DMS53 treated with DMSO at 0.1 percent for 48 hours (cell line): Measurements from ENCODE around the gene DYNLT1.
A peak's percentile ranks its signal among the peaks of the same experiment; 100 is the strongest.
"Not testable (repeated sequence)": the region's sequence is repeated elsewhere in the genome, so short reads cannot be mapped to it uniquely, and the experiment has no call there.

Experiments used
- DNase-seq: peaks from one replicate; lab custom pipeline; 2025; ENCODE audit not compliant: unreplicated experiment; lab: John Stamatoyannopoulos, UW

DYNLT1 gene

DNA sequence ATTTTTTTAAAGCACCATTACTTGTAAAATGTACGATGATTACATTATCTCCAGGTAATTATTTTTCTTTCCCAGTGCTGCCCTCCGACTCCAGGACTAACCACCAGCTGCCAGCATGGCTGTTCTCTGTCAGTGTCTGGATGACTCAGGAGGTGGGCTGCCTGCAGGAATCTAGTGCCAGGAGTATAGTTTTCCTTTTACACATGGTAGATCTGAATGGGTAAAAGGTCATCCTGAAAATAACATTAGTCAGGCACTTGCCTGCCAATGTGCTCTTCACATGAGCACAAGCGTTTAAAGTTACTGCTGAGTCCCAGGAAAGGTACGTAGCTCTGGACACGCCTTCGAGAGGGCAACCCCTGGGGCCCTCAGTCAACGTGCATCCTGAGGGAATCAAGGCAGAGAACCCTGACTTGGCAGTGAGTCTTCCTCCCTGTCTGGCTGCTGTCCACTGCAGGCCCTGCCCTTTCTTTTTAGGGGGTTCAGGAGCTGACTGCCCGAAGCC is 2.4 kb downstream of the DYNLT1 start:
- no peak for DNase-seq

DNA sequence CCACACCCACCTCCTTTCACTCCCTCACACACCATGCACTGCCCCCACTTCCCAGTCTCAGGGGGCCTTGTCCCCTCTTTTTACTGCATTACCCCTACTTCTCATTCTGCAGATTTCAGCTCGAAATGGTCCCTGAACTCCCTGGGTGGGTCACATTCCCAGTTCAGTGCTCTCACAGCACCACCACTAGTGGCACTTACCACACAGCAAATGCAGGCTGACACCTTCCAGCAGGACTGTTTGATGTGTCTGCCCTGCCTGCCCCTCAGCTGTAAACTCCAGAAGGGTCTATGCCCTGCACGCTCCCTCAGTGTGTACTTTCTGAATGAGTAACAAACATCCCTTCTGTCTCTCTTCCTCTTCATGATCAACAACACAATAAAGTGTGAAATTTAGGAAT is 4.0 kb downstream of the DYNLT1 start:
- no peak for DNase-seq

DNA sequence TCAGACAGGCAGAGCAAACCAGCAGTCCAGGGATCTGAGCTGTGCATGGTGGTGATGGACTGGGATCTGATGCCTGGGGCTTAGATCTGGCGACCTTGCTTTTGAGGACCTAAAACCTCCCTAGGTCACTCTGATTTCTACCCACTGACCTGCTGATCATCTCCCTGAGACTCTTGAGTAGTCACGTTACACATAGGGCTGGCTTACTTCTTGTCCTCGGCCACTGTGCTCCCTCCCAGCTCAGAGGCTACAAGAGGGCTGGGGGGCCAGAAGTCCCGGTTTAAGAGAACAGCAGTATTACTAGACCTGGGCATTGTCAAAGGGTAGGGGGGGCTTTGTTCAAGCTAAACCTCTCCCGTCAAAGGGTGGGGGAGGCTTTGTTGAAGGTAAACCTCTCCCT is 5.5 kb downstream of the DYNLT1 start:
- no peak for DNase-seq

DNA sequence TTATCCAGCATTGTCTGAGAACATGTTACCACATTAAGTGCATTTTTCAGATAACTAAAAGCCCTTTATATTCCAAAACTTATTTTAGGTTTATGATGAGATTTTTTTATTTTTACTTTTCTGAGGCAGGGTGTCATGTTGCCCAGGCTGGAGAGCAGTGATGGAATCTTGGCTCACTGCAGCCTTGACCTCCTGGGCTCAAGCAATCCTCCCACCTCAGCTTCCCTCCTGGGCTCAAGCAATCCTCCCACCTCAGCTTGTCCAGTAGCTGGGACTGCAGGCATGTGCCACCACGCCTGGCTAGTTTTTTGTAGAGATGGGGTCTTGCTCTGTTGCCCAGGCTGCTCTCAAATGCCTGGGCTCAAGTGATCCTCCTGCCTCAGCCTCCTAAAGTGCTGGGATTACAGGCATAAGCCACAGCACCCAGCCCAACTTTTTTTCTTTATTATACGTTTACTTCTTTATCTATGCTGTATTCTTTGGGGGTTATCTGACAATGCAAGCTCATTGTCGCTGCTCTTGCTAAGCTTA is 6.2 kb downstream of the DYNLT1 start:
- DNase-seq: no peak

DNA sequence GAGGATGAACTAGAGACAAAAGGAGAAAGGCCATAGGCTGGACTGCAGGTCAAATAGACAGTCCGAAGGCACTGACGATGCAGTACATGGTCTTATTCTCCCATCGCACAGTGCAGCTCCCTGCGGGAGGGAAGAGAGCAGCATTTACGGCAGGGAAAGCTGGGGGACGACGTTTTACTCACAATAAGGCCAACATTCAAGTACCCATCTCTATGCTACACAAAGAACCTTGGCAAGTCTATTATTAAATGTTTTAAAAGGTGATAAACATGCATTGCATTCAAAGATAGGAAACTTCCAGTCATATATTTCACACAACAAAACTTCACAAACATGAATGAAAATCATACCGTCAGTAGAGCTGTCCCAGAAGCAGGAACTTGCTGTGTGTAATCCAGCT is 7.8 kb downstream of the DYNLT1 start:
- DNase-seq: no peak

DNA sequence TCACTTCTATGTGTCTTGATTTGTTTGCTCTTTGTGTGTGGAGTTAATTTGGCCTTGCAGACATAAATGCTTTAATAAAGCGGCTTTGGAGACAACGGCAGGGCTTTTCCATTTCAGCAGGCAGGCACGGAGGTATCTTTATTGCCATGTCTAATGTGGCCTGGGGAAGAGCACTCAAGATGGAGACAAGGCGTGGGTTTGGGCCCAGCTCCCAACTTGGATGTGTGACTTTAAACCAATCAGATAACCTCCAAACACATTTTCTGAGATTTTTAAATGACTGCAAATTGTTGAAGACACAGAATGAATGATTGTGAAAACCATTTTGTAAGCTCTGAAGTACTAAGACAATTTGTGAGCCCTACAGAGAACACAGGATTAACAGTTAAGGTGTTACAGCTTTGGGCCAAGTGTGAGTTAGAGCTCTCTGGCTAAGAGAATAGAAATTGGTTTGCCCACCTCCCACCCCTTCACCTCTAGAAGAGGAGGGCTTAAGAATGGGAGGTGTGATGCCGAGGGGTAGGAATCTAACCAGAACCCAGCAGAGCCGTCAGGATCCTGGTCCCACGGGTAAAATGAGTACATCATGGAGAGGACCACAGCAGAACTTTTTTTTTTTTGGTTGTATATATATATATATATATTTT is 9.0 kb downstream of the DYNLT1 start:
- no peak for DNase-seq

DNA sequence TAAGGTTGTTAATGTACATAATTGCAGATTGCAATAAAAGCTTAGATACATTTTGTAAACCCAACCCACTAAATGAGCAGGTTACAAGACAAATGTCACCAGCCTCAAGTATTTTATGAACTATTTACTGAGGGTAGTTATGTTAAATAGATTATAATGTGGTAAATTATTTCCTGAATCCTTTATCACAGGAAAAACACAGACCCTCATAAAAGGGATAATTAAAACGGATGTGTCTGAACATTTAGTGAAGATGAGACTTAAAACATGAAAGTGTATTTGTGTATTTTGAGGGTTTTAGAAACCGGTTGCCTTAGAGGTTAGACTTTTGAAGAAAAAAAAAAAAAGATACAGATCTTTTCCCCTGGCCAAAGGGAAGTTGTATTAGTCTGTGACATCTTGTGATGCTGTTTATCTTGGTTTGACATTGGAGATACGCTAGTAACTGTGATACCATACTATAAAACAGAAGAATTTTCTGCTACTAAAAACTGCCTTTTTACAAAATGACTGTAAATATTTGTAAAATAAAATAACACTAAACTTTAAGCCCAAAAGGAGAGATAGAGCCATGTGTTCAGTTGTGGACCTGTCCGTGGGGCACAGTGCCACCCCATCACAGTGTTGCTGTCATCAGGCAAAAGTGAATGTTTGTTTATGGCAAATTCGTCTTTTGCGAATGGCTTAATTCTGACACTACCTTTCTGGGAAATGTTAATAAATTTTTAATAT is 9.7 kb downstream of the DYNLT1 start:
- DNase-seq: no peak

DNA sequence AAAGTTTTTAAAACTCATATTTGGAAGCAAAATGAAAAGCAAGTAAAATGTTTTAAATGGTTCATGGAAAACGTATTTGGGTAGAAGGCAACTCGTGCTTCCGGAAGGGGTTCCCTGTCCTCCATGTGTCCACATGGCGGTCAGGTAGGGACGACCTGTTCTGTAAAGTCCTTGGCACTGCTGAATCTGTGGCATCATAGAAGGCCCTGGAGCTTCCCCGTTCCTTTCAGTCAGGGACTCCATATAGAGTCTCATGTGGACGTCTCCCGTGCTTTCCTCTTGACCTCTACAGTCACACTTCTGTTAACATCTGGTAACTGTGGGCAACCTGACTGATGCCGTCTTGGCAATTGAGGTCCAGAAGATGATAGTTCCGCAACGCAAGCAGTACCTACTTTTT is 11.4 kb downstream of the DYNLT1 start:
- no peak for DNase-seq

DNA sequence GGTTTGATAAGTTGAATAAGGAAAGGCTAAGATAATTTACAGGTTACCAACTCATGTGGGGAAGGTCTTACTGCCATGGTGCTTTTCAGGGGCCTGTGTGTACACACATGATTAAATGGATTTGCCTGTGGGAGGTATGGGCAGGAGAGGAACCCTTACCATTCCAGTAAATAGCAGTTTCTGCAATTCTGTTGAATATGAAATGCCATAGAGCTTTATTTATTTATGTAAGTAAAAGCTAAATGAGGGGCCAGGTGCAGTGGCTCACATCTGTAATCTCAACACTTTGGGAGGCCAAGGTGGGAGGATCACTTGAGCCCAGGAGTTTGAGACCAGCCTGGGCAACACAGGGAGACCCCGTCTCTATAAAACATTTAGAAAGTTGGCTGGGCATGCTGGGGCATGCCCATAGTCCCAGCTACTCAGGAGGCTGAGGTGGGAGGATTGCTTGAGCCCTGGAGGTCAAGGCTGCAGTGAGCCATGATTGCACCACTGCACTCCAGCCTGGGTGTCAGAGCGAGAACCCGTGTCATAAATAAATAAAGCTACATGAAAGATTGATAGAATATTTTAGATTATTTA is 11.9 kb downstream of the DYNLT1 start:
- DNase-seq: not testable (repeated sequence)

DNA sequence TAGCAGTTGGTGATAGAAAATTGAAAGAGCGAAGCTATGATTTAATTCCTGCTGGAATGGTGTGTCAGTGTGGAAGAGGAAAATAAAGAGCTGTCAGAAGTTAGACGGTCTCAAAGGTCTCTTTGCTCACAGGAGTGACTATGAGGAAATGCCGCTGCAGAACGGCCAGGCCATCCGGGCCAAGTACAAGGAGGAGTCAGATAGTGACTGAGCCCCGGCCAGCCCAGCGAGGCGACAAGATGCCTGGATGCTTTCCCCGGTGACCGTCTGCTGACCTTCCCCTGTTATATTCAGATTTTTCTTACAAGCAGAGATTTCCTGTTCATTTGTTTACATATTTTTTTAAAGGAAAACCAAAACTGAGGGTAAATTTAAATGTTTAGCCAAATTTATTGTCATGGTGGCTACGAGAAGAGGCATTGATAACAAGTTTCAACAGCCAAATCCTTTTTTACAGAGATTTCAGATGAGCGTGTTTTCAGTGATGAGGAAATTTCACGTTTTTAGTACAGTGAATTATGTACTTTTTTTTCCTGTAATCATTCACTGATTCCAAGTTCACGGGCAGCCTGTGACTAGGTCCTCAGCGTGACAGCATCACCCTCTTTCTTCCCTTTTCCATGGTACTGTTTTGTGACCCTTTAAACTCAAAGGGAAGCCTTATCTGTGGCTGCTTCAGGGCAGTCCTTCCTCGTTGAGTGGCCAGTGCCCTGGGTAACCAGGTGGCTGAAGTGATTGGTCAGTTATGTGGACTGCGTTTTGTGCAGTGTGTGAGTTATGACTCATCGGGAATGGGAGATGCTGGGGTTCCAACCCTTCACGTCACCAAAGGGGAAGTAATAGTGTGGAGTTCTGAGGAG is 12.6 kb downstream of the DYNLT1 start:
- DNase-seq: peak; percentile 28

DNA sequence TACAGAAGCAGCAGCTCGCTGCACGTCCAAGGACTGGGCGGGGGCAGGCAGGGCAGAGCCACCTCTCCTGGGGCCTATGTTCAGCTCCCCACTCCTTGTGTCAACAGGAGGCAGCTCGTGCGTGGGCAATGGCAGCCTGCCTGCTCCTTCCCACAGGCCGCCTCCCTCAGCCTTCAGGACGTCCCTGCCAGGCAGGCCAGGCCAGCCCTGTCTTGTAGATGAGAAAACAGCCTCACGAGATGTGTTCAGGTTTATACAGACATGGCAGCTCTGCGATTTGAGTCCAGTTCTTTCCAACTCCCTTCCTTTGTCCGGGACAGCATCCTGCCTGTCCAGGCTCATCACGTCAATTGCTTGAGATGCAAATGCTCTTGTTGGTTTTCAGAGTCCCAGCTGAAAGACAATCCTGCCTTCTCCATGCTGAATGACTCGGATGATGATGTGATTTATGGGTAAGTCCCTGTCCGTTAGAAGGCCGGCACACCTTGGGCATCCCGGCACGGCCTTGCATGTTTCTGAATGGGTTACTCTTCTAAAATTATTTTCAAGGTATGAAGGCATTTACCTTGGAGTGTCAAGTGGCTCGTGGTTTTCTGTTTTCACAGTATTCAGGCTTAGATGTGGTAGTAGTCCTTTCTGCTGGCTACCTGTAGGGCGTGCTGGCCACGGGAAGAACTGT is 13.5 kb downstream of the DYNLT1 start:
- DNase-seq: no peak

DNA sequence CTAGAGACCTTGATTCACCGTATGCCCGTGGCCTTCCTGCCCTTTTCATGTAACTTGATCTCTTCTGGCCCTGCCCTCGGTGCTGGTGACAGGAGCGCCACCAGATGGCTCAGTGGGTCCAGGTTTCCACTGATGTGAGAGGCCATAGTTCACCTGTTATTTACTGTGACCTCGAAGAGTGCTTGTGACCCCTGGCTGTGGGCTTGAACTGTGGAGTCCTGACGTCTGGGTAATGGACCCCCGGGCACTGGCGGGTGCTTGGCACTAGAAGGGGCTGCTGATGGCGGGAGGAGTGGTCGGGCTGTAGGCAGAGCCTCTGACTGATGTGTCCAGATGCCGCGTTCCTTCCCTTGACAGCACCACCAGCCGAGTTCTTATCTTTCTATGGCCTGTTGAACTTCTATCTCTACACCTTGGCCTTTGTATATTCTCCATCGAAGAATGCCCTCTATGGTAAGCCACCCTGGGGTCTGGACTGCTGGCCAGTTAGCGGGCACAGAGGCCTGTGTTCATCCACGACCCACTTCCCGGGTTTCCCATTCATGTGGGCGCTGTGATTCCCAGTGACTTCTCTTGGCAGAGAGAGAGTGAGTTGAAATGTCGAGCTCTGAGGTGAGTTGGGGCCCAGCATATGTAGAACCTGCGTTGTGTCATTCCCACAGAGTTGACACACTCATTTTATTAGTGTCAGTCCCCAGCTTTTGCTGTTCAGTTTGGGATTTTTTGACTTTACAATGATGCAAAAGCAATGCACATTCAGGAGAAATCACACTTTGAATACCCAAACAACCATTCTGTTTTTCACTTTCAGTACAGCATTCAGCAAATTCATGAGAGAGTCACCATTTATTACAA is 14.9 kb downstream of the DYNLT1 start:
- peak; percentile 58 for DNase-seq

DNA sequence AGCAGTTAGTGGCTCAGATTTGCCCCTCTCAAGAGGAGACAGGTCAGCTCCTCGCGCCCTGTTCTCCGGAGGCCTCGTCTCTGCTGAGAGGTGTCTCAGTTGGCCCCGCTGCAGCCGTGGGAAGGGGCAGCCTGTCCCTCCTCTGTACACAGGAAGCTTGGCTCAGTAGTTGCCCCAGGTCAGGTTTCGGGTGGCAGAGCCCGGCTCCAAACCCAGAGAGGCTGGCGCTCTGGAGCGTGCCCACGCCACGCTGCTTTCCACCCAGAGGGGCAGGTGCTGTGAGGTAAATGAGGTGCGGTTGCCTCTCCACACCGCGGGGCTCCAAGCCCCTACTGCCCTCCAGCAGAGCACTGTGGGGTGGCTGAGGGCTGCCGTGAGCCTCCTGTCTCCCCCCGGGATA is 16.0 kb downstream of the DYNLT1 start:
- DNase-seq: no peak

DNA sequence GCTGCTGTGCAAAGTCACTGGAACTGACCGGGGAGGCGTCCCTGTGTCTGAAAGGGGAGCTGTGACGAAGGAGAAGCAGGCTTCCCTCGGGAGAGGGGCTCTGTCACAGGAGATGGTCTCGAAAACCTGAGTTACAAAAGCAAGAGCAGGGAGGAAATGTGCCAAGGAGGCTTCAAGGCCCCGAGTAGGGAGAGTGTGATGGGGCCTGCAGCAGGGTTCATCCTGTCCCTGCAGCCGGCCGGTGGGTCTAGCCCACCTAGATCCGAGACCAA is 16.7 kb downstream of the DYNLT1 start:
- DNase-seq: no peak

DNA sequence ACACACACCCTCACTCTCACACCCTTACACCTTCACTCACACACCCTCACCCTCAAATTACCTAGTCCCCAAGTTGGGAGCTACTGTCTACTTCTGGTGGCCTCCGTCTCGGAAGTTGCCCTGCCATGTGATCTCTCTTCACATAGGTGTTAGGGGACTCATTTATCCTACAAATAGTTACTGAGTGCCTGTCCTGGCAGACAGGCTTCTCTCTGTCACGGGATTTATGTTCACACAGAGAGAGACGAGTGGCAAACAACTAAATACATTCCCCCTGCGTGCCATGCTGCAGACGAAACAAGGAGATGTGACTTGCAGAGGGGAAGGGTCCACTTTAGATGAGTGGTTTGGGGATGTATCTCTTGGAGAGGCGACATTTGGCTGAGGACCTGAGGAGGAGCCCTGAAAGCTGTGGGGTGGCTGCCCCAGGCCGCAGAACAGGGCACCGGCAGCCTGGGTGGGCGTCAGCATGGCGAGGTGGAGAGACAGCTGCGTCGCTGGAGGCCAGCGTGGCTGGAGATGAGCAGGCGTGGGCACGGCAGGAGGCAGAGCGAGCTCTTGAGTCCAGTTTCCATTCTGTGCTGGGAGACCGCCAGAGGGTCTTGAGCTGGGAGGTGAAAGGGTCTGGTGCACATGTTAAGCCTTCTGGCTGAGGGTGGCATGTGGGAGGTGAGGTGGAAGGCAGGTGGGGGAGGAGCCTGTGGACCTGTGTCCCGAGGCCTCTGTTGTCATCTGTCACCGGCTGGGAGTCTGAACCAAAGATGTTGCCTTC is 17.2 kb downstream of the DYNLT1 start:
- DNase-seq: no peak

DNA sequence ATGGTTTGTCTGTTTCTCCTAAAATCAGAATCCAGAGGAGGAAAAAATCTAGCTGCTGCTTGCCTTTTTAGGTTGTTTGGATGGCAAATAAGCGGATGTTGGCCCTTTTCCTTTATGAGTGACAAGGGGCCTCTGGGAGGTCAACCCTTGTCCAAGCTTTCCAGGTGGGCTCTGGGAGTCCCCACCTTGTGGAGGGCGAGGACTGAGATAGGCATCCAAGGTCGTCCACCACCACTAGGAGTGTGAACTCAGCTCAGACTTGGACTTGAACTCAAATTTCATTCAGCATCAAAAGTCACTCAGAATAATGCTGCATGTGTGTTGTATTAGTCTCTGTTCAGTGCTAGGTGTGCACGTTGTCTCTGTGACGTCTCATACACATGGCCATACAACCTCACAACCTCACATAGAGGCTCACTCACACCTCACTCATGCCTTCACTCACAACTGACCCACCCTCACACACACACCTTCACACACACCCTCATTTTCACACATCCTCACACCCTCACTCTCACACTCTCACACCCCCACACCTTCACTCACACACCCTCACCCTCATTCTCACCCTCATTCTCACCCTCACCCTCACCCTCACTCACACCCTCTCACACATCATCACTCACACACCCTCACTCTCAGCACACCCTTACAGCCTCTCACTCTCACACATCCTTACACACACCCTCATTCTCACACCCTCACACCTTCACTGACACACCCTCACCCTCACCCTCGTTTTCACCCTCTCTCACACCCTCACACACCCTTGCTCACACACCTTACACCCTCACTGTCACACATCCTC is 18.0 kb downstream of the DYNLT1 start:
- no peak for DNase-seq

DNA sequence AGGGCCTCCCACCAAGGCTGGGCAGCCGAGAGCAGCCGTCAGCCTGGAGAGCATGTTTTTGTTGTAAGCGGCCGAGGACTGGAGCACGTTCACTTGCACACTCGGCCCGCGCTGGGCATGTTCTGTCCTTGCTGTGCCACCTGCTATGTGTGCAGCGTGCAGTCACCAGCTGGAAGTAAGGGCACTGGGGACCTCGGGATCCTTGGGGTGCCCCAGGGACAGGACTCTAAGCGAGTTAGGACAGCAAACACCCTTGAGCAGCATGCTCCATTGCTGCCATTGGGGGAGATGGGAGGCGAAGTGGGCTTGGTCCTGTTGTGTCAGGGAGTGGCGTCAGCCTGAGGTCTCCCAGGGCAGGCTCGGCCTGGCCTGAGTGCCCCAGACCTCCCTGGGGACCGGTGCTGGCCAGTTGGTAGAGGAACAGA is 18.6 kb downstream of the DYNLT1 start:
- no peak for DNase-seq
